GDM1 (cell line): ENCODE measurements around the gene SVOP.
"Not testable (repeated sequence)": the region's sequence is repeated elsewhere in the genome, so short reads cannot be mapped to it uniquely, and the experiment has no call there.

Source experiments
- DNase-seq: peaks from one replicate; lab custom pipeline; 2025; lab: John Stamatoyannopoulos, UW

Gene SVOP

GRCh38 chr12:108884116-108885012 is 136.5 kb downstream of the SVOP start:
- DNase-seq: peak; percentile 62

GRCh38 chr12:108881953-108882352 is 138.9 kb downstream of the SVOP start:
- no peak for DNase-seq

- no peak for DNase-seq
Observed at GRCh38 chr12:108879615-108880254, 141.1 kb downstream of the SVOP start, which contains the start of gene DAO. TSS of gene DAO (plus strand) at chr12:108880092. CDS start at chr12:108885007, 4,915 bp downstream.

GRCh38 chr12:108876550-108876949 is 144.3 kb downstream of the SVOP start:
- DNase-seq: no peak

GRCh38 chr12:108875682-108876361 is 145.0 kb downstream of the SVOP start:
- no peak for DNase-seq

GRCh38 chr12:108875280-108875679 is 145.6 kb downstream of the SVOP start:
- no peak for DNase-seq

- no peak for DNase-seq
Observed at GRCh38 chr12:108868781-108869180, 152.1 kb downstream of the SVOP start.

- not testable (repeated sequence) for DNase-seq
Observed at GRCh38 chr12:108866083-108866482, 154.8 kb downstream of the SVOP start.

GRCh38 chr12:108865169-108865568 is 155.7 kb downstream of the SVOP start:
- no peak for DNase-seq

- no peak for DNase-seq
Observed at GRCh38 chr12:108862588-108862959, 158.3 kb downstream of the SVOP start.

GRCh38 chr12:108861878-108862587 is 158.8 kb downstream of the SVOP start:
- DNase-seq: peak; percentile 79

GRCh38 chr12:108860443-108860842 is 160.4 kb downstream of the SVOP start:
- DNase-seq: no peak

- no peak for DNase-seq
Observed at GRCh38 chr12:108859923-108860291, 161.0 kb downstream of the SVOP start.

GRCh38 chr12:108859141-108859922 is 161.5 kb downstream of the SVOP start:
- not testable (repeated sequence) for DNase-seq

GRCh38 chr12:108858311-108859074 is 162.4 kb downstream of the SVOP start:
- no peak for DNase-seq
